ENCODE results near the gene ERMP1.
"Not testable (repeated sequence)": the region's sequence is repeated elsewhere in the genome, so short reads cannot be mapped to it uniquely, and the experiment has no call there.

The ERMP1 gene

GRCh38 chr9:5779705-5780218 lies 53.2 kb downstream of the ERMP1 start:
- not testable (repeated sequence) for DNase-seq (ENCODE audit: low read depth)

DNA sequence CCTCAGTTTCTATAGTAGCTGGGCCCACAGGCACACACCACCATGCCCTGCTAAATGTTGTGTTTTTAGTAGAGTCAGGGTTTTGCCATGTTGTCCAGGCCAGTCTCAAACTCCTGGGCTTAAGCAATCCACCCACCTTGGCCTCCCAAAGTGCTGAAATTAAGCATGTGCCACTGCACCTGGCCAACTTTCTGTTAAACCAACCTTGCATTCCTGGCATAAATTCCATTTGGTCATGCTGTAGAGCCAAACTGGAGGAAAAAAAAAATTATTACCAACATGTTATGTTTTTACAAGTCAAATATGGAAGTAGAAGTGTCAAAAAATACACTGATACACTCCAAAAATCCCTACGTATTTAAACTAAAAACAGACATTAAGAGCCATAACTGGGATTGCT lies 54.1 kb downstream of the ERMP1 start:
- DNase-seq (ENCODE audit: low read depth) = no peak

DNA sequence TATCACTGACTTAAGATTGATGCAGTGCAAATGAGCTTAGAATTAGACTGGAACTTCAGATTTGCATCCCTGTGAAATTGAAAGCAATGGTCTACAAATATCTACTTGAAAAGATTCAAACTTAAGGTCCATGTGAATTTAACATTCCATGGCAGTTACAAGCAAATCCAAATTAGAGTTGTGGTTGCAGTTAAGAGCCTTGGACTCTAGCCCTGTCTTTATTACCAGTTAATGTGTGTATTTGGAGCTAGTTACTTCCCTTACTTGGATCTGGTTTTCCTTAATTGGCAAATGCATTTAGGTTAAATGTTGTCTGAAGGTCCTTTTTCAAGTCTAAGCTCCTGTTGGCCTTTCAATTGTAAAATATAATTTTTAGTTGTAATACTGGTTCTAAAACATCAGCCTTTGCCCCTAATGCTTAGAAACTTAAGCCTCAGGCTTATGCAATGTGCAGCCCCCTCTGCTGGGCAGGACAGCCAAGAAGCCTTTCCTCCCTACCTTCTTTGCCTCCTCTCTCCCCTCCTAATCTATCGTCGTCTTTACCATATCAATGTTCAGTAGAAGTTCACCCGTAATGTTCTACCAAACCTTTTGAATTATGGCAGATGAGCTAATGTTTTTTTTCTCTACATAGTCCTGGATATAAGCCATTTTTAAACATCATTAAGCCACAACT lies 59.5 kb downstream of the ERMP1 start:
- no peak for DNase-seq (ENCODE audit: low read depth)

- DNase-seq (ENCODE audit: low read depth) = no peak
Measured at GRCh38 chr9:5767968-5768932, 64.7 kb downstream of the ERMP1 start.

DNA sequence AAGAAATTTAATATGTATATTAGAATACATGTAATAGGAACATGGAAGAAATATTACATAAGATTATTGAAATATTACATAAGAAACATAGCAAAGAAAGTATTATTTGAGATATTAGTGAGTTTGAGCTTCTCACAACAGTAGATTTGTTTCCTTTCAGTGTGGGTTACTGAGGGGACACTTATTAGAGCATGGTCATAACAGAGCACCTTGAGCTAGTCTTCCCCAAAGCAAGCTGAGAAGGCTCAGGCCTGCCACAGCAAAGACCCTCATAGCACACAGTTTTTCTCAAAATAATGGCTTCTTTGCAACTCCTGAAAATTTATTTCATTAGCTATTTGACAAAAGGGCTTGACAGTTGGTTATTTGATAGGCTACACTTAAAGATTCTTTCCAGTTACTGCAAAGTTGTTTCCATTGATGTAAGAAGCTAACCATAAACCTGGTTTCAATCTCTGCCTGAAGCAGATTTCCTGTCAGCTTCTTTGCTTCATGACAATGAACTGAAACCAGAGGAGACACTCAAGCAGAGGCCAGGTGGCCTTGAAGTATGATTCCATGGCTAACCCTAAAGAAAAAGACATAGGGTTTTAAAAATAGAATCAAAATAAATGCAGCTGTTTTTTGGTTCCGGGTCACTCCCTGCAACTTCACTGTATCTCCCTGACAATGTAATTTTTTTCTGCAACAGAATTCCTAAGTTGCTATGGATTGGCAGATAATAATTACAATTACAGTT lies 68.6 kb downstream of the ERMP1 start:
- DNase-seq (ENCODE audit: low read depth) = no peak

GRCh38 chr9:5762421-5762820 lies 70.5 kb downstream of the ERMP1 start:
- no peak for DNase-seq (ENCODE audit: low read depth)

GRCh38 chr9:5760338-5760737 lies 72.6 kb downstream of the ERMP1 start:
- DNase-seq (ENCODE audit: low read depth) = no peak

DNA sequence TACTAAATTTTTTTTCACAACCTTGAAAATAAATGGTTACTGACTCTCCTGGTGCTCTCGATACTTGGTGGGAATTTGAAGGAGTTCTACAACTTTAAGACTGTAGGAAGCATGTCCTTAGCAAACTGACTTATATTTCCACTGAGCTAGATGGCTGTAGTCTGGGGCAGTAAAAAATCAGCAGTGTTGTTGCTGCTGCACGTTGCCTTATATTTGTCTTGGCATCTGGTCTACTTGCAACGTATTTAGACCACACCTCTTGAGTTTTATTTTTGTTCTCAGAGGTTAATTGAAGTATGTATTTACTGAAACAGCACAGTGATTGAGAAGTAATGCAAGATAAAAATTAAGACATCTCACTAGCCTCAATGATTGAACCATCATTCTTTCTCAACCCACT lies 76.3 kb downstream of the ERMP1 start:
- no peak for DNase-seq (ENCODE audit: low read depth)

GRCh38 chr9:5750569-5750968 lies 82.3 kb downstream of the ERMP1 start:
- no peak for DNase-seq (ENCODE audit: low read depth)

DNA sequence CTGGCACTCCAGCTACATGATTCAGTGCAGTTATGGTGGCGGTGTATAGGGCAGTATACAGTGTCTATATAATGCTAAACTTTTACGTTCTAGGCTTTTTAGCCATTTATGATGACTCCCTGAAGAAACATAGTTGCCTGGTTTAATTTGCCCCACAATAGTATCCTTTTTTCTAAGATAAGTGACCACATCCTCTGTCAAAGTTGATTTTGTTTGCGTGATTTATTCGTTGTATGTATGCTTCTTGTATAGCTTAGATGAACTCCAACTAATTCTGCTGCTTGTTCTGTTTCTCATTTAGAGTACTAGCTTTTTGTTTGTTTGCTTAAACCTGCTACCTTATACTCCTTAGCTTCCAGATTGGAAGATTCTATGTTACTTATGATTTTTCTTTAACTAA lies 83.6 kb downstream of the ERMP1 start:
- no peak for DNase-seq (ENCODE audit: low read depth)

- no peak for DNase-seq (ENCODE audit: low read depth)
Measured at GRCh38 chr9:5748438-5748837, 84.5 kb downstream of the ERMP1 start.

DNA sequence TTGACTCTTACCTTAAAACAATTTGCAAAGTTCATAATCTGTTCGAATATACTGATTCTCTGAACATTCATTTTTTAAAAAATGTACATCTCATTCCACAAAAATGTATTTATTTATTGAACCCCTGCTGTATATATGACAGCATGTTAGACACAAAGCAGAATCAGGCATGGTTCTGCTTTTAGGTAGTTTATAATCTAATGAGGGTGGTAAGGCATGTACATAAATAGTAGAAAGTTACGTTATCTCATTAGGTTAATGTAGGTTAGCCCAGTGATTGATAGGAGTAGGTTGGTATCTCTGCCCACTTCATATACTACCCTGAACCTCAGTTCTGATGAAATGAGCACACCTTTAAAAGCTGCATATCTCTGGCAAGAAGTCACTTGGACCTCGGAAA lies 89.8 kb downstream of the ERMP1 start:
- DNase-seq (ENCODE audit: low read depth) = no peak

DNA sequence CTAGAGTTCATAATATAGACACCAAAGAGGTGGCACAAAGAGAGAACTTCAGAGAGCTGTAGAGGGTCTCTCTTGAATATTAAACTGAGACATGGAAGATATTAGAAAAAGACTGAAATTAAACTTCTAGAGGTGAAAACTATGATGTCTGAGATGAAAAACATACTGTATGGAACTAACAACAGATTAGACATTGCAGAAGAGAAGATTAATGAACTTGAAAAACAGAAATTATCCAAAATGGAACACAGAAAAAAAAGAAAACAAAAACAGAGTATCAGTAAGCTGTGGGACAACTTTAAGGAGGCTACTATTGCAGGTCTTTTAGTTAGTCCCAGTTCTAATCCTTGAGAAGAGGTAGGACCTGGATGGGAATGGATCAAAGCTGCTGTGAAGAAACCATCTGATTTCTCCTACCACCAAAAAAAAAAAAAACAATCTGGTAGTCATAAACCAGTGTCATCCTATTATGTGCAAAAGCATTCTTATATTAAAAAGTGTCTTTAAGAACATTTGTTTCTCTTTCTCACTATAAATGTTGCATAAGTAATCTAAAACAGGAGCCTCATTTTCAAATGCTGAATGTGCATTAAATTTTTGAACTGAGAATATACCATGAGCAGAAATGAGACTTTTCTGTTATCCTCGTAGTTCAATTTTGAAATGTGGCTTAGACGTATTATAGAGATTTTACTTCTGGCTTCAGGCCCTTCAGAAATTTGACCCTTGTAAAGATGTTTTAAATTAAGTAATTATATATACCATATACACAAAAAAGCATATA lies 96.2 kb downstream of the ERMP1 start:
- no peak for DNase-seq (ENCODE audit: low read depth)

GRCh38 chr9:5735072-5735471 lies 97.8 kb downstream of the ERMP1 start:
- no peak for DNase-seq (ENCODE audit: low read depth)
